Pons (tissue), 1 donor: ENCODE results near the gene HTT-AS.
A peak's percentile ranks its signal among the peaks of the same experiment; 100 is the strongest.

ENCODE experiments used
- DNase-seq: peaks from one replicate; pipeline ENCODE4 v3.0.0-alpha.2; 2016; ENCODE audit warnings: low spot score

Gene HTT-AS

DNA sequence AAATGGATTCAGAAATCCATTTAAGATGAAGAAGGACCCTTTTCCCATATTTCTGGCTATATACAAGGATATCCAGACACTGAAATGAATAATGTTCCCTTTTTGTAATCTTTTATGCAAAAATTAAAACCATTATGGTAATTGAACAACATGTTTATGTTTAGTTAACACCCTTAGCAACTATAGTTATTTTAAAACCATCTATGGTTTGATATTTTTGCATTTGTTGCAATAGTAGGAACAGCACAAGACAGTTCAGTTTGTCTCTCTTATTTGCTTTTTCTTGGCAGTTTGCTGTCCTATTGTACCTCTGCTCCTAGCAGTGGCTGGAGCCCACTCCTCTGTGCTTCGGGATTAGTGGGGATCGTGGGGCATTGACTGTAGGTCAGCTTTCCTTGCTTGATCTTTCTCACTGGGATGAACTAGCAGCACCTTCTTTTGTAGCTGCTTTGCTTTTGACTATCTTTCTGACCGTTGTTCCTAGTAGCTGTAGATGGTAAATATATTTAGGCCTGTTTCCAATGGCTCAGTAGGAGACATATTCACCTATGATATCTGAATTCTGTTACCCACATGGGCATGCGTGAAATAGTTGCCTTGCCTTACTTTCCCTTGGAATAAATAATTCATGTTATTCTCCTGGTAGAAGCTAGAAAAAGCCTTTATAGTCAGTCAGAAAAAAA is 12.9 kb upstream of the HTT-AS start:
- no peak for DNase-seq

DNA sequence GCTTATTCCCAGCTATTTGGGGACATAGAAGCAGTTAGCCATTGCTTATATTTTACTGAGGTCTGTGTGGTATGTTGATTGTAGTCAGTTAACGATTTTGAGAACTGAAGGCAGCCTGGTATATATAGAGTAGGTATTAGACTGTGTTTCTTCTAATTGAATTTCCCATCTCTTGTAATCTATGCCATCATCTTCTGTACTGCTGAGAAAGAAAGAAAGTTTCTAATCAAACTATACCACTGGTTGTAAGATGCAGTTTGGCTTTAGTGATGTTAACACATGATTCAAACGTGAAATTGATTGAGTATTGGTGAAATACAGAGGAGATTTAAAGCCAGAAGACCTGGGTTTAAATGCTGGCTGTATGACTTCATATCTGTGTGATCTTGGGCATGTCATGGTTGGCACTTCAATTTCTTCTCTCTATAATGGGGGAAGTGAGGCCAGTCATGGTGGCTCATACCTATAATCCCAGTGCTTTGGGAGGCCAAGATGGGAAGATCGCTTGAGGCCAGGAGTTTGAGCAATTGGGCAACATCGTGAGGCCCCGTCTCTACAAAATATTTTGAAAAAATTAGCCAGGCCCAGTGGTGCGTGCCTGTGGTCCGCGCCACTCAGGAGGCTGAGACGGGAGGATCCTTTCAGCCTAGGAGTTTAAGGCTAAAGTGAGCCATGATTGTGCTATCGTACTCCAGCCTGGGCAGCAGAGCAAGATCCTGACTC is 11.8 kb upstream of the HTT-AS start:
- DNase-seq = no peak

DNA sequence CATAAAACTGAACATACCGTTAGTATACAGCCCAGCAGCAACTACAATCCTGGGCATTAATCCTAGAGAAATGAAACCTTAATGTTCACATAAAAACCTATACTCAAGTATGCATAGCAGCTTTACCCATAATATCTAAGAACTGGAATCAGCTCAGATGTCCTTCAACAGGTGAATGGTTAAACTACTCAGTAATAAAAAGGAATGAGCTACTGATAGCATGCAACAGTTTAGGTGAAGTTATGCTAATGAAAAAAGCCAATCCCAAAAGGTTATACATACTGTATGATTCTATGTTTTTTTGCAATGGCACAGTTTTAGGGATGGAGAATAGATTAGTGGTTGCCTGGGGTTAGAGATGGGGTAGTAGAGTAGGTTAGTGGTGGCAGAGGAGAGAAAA is 9.4 kb upstream of the HTT-AS start:
- DNase-seq = no peak

DNA sequence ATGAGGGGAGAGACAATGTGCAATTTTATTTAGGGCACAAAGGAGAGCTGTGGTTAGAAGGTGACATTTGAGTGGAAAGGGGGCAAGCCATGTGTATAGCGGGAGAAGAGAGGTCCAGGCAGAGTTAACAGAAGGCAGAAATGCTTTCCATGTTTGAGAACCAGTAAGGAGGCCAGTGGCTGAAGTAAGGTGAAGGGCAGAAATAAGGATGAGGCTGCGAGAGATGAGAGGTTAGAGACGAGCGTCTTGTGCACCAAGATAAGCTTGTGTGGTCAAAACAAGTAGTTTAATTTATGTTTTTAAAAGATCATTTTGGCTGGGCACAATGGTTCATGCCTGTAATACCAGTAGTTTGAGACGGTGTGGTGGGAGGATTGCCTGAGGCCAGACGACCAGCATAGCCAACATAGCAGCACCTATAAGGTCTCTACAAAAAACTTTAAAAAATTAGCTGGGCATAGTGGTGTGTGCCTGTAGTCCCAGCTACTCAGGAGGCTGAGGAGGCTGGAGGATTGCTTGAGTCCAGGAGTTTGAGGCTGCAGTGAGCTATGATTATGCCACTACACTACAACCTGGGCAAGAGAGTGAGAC is 8.7 kb upstream of the HTT-AS start:
- no peak for DNase-seq

DNA sequence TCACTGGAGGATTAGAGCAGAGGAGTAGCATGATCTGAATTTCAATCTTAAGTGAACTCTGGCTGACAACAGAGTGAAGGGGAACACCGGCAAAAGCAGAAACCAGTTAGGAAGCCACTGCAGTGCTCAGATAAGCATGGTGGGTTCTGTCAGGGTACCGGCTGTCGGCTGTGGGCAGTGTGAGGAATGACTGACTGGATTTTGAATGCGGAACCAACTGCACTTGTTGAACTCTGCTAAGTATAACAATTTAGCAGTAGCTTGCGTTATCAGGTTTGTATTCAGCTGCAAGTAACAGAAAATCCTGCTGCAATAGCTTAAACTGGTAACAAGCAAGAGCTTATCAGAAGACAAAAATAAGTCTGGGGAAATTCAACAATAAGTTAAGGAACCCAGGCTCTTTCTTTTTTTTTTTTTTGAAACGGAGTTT is 5.4 kb upstream of the HTT-AS start:
- DNase-seq = no peak

DNA sequence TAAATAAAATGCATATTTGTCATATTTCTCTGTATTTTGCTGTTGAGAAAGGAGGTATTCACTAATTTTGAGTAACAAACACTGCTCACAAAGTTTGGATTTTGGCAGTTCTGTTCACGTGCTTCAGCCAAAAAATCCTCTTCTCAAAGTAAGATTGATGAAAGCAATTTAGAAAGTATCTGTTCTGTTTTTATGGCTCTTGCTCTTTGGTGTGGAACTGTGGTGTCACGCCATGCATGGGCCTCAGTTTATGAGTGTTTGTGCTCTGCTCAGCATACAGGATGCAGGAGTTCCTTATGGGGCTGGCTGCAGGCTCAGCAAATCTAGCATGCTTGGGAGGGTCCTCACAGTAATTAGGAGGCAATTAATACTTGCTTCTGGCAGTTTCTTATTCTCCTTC is 3.5 kb upstream of the HTT-AS start:
- no peak for DNase-seq

DNA sequence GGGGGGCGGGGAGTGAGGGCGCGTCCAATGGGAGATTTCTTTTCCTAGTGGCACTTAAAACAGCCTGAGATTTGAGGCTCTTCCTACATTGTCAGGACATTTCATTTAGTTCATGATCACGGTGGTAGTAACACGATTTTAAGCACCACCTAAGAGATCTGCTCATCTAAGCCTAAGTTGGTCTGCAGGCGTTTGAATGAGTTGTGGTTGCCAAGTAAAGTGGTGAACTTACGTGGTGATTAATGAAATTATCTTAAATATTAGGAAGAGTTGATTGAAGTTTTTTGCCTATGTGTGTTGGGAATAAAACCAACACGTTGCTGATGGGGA is 1.3 kb upstream of the HTT-AS start:
- DNase-seq = no peak

DNA sequence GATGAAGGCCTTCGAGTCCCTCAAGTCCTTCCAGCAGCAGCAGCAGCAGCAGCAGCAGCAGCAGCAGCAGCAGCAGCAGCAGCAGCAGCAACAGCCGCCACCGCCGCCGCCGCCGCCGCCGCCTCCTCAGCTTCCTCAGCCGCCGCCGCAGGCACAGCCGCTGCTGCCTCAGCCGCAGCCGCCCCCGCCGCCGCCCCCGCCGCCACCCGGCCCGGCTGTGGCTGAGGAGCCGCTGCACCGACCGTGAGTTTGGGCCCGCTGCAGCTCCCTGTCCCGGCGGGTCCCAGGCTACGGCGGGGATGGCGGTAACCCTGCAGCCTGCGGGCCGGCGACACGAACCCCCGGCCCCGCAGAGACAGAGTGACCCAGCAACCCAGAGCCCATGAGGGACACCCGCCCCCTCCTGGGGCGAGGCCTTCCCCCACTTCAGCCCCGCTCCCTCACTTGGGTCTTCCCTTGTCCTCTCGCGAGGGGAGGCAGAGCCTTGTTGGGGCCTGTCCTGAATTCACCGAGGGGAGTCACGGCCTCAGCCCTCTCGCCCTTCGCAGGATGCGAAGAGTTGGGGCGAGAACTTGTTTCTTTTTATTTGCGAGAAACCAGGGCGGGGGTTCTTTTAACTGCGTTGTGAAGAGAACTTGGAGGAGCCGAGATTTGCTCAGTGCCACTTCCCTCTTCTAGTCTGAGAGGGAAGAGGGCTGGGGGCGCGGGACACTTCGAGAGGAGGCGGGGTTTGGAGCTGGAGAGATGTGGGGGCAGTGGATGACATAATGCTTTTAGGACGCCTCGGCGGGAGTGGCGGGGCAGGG is 711 bp upstream of the HTT-AS start:
- peak; percentile 45 for DNase-seq

DNA sequence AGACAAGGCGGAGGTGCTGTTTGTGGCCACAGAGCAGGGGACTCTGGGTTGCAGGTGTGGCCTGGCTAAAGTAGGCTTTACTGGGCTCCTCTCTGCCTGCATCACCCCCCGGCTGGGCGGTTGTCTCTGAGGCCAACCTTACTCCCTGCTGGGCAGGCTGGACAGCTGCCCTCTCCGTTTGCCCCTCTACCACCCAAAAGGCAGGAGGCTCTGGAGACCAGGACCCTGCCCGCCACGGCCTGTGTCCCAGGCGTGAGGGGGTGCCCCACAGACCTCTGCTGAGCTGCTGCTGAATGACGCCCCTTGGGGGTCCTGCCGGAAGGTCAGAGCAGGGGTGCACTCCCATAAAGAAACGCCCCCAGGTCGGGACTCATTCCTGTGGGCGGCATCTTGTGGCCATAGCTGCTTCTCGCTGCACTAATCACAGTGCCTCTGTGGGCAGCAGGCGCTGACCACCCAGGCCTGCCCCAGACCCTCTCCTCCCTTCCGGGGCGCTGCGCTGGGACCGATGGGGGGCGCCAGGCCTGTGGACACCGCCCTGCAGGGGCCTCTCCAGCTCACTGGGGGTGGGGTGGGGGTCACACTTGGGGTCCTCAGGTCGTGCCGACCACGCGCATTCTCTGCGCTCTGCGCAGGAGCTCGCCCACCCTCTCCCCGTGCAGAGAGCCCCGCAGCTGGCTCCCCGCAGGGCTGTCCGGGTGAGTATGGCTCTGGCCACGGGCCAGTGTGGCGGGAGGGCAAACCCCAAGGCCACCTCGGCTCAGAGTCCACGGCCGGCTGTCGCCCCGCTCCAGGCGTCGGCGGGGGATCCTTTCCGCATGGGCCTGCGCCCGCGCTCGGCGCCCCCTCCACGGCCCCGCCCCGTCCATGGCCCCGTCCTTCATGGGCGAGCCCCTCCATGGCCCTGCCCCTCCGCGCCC is 920 bp downstream of the HTT-AS start:
- DNase-seq = no peak

DNA sequence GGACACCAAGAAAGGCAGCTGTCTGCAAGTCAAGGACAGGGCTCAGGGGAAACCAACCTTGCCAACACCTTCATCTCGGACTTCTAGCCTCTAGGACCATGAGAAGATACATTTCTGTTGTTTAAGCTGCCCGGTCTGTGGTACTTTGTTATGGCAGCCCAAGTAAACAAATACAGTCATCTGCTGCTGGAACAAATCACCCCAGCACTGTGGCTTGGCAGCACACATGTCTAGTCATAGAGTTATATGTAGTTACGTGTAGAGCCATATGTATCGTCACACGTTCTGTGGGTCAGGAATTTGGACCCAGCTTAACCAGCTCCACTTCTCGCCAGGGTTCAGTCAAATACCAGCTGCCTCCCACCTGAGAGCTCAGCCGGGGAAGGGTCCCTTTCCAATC is 2.5 kb downstream of the HTT-AS start:
- DNase-seq = no peak

DNA sequence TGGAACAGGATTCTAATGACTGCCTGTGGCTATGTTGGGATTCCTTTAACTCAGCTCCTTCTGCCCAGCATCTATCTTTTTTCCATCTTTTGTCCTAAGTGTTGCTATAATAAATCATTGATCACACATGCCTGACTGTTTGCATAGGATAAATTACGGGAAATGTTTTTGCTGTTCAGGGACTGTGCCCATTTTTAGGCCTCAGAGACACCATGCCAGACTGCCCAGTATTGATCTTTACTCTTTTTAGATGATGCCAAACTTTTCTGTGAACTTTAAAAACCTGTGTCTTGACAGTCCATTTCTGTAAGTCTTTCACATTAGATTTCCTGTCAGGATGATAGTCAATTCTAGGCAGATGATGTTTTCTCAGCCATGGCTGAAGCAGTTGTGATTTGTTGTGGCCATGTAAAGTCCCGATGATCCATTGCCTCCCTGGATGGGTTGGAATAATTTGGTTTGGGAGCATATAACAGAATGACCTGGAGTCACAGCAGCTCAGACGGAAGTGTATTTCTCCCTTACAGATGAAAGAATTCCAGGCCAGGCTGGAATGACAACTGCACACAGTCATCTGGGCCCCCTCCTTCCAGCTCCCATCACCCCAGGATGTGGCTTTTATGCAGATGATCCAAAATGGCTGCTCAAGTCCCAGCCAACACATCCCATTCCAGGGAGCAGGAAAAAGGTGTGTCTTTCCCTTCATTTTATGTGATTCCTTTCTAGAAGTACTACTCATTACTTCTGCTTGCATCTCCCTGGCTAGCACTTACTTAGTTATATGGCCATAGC is 3.4 kb downstream of the HTT-AS start:
- no peak for DNase-seq

DNA sequence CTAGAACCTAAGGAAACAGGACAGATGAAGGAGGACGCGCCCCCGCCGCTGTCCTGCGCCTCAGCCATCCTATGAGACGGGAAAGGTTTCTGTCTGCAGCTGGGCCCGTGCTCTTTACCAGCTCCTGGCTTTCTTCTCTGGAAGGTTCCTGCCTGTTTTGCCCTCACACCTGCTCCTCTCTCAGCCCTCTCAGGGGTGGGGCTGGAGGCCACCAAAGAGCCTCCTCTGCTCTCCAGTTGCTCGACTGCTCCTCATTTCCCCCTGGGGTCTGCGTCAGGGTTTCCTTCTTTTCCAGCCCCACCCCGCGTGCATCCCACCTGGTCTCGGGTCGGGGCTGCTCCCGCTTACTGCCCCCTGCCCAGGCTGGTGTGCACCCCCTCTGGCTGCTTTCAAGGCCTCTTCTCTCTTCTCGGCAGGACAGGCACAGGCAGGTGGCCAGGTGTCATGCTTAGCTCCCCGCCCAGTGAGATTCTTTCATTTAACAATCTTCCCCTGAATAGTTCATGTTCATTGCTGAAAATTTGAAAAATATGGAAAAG is 4.6 kb downstream of the HTT-AS start:
- DNase-seq = no peak

DNA sequence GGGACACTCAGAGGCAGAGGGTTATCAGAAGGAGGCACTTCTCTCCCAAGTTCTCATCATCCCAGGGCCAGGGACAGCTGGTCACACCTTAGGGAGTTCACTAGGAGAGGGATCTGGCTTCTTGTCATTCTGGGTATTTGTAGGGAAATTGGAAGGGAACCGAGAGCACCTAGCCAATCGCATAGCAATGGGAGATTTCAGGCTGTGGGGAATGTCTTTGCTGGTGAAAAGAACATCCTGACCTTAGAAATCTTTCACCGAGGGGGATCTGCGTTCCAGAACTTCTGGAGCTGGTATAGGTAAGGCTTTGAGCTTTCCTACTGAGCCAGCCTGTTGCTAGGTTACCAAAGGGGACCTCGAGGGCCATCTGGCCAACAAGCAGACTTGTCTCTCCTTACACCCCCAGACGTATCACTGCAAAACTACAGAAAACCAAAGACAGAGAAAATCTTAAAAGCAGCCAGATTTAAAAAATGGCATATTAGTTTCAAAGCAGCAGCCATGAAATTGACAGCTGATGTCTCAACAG is 6.8 kb downstream of the HTT-AS start:
- DNase-seq = no peak

DNA sequence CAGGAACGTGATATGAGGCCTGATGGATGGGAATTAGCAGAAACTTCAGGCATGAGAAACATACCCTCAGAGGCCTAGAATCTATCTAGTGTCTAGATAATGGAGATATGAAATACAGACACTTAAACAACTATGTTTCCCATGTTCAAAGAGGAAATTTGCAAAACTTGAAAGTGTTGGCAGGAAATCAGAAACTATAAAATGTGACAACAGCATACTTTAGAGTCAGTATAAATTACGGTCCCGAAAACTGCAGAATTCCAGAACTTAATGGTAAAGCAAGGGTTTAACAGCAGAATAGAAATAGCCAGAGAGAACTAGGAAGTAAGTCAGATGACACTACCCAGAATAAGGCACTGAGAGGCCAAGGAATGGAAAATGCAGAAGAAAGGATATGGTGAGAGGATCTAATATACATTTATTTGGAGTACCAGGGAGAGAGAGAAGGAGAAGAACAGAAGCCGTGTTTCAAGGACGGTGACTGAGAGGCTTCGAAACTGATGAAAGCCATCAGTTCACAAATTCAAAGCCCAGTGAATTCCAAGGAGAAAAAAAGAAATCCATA is 7.4 kb downstream of the HTT-AS start:
- DNase-seq = peak; percentile 32

DNA sequence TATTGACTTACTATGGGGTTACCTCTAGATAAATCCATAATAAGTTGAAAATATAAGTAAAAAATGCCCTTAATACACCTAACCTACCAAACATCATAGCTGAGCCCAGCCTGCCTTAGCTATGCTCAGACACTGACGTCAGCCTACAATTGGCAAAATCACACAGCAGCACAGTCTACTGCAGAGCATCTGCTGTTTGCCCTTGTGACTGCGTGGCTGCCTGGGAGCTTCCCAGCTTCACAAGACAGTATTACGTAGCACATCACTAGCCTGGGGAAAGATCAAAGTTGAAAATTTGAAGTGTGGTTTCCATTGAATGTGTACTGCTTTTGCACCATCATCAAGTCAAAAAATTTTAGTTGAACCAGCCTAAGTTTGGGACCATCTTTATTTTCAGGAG is 8.8 kb downstream of the HTT-AS start:
- no peak for DNase-seq

DNA sequence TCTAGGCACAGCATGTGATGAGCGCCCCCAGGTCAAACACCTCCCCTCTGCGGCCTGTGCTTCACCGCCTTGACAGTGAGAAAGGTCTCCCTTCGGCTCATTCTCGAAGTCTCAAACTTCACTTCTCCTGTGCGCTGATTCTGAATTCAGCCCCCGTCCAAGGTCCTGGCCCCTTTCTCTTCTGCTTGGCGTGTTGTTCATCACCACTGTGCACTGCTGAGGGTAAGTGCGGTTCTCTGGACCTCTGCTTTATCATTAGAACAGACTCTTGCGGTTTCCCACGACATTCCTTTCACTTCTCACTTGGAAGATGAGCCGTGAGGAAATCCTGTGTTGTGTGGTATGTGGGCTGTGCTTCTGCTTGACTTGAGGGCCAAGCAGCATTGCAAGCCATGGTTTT is 11.9 kb downstream of the HTT-AS start:
- DNase-seq = no peak

DNA sequence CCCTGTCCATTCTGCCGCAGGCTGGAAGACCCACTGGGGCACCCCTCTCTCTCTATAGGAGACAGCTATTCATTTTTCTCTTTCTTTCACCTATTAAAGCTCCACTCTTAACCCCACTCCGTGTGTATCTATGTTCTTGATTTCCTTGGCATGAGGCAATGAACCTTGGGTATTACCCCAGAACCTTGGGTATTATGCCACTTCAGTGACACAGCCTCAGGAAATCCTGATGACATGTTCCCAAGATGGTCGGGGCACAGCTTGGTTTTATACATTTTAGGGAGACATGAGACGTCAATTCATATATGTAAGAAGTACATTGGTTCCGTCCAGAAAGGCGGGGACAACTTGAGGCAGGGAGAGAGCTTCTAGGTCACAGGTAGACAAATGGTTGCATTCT is 13.4 kb downstream of the HTT-AS start:
- no peak for DNase-seq

DNA sequence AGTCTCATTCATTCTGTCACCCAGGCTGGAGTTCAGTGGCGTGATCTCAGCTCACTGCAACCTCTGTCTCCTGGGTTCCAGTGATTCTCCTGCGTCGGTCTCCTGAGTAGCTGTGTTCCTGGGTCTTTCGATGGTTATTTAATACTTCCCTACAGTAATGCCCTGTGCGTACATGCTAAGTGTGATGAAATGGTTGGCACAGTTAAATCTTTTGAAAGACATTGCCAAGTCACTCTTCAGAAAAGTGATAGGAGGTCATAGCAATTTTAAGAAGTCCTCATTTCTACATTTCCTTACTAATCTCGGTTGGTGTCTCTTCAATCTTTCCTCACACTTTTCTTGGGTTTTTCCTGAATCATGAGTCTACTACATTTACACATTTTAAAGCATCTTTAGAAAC is 14.4 kb downstream of the HTT-AS start:
- no peak for DNase-seq

DNA sequence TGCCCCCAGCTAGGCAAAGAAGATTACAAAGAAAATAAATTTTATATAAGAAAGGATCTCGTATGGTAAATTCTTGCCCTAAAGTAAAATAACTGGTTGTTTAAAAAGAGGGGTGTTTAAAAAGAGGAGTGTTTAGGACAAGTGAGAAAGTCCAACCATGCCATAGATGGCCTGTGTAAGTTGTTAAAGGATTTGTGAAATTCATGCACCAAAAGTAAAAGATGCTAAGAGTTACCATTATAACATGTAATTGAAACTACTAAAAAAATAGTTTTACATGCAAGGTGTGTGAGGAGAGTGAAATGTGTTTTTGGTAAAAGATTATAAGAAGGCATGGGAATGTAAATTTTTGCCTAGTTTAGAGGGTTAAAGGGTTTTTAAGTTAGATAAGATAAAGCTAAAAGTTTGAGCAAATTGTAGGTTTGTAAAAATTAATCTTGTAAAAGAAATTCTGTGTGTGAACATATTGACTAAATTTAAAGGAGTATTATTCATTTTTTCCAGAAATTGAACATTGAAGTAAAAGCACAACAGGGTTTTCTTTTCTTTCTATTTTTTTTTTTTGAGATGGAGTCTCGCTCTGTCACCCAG is 20.1 kb downstream of the HTT-AS start:
- no peak for DNase-seq
